Mesendoderm (in vitro differentiated cells): ENCODE measurements around the gene SLAIN2.

ENCODE experiments used
- DNase-seq: peaks from one replicate; pipeline ENCODE4 v3.0.0; 2013
- H2AK5ac ChIP-seq: 2 replicates; pipeline ENCODE4 v1.6.1; 2013; ENCODE audit warnings: low read length, inconsistent platforms
- H2BK120ac ChIP-seq: 2 replicates; pipeline ENCODE4 v1.6.1; 2013; ENCODE audit warnings: low read depth, mild to moderate bottlenecking, low read length, moderate library complexity, mixed read lengths
- H2BK15ac ChIP-seq: replicated peaks from 2 replicates; pipeline ENCODE4 v1.6.1; 2013; ENCODE audit warnings: low read depth, mild to moderate bottlenecking, moderate library complexity
- H2BK5ac ChIP-seq: 2 replicates; pipeline ENCODE4 v1.6.1; 2013; ENCODE audit warnings: low read length, inconsistent platforms
- H3K18ac ChIP-seq: 2 replicates; pipeline ENCODE4 v1.6.1; 2013; ENCODE audit warnings: mild to moderate bottlenecking, low read length, mixed read lengths
- H3K23ac ChIP-seq: one replicate; pipeline ENCODE4 v1.6.1; 2013; ENCODE audit warnings: low read length
- H3K27ac ChIP-seq: 2 replicates; pipeline ENCODE4 v1.5.1; 2013; ENCODE audit warnings: low read depth, mild to moderate bottlenecking, inconsistent platforms, low read length, moderate library complexity
- H3K27me3 ChIP-seq: 2 replicates; pipeline ENCODE4 v1.6.1; 2013; ENCODE audit warnings: low read length, control low read depth, mild to moderate bottlenecking, inconsistent platforms; ENCODE audit not compliant: insufficient read depth, poor library complexity
- H3K36me3 ChIP-seq: 2 replicates; pipeline ENCODE4 v1.6.1; 2013; ENCODE audit warnings: low read length, inconsistent platforms; ENCODE audit not compliant: control insufficient read depth, insufficient read depth
- H3K4ac ChIP-seq: one replicate; pipeline ENCODE4 v1.6.1; 2013; ENCODE audit warnings: low read depth, mild to moderate bottlenecking, low read length, moderate library complexity
- H3K4me1 ChIP-seq: 2 replicates; pipeline ENCODE4 v1.6.1; 2013; ENCODE audit warnings: low read depth, low read length, inconsistent platforms; ENCODE audit not compliant: control insufficient read depth
- H3K4me2 ChIP-seq: 2 replicates; pipeline ENCODE4 v1.6.1; 2013; ENCODE audit warnings: low read length
- H3K4me3 ChIP-seq: 2 replicates; pipeline ENCODE4 v1.5.1; 2013; ENCODE audit warnings: mild to moderate bottlenecking, low read length
- H3K56ac ChIP-seq: one replicate; pipeline ENCODE4 v1.6.1; 2013; ENCODE audit warnings: low read length
- H3K79me1 ChIP-seq: 2 replicates; pipeline ENCODE4 v1.6.1; 2013; ENCODE audit warnings: low read length, inconsistent platforms
- H3K79me2 ChIP-seq: 2 replicates; pipeline ENCODE4 v1.6.1; 2013; ENCODE audit warnings: mild to moderate bottlenecking, low read length; ENCODE audit not compliant: control insufficient read depth, insufficient read depth
- H3K9ac ChIP-seq: 2 replicates; pipeline ENCODE4 v1.6.1; 2013; ENCODE audit warnings: low read length, inconsistent platforms
- H4K5ac ChIP-seq: one replicate; pipeline ENCODE4 v1.6.1; 2013; ENCODE audit warnings: low read length
- H4K8ac ChIP-seq: one replicate; pipeline ENCODE4 v1.6.1; 2013; ENCODE audit warnings: low read depth, mild to moderate bottlenecking, control low read depth, low read length, moderate library complexity
- WGBS: extraction: QIAGEN DNeasy Blood & Tissue Kit; methylation state at CpG from one replicate; pipeline ENCODE4 v1.1.7; 2013; ENCODE audit warnings: low lambda C conversion rate, missing lambda C conversion rate; ENCODE audit not compliant: insufficient coverage; ENCODE audit errors: extremely low coverage; 5-methylcytosine and 5-hydroxymethylcytosine counted together

Gene SLAIN2

DNA sequence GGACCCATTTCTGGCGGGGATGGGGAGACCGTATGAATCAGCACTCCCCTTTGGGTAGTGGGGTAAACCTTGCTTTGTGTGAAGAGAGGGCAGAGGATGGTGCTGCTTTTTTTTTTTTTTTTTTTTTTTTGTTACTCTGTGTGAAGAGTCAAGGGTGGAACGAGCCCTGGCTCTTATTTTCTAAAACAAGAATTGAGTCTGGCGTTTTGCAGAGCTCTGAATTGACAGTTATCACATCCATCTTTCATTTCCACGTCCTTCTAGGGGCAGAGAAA lies 1.2 kb downstream of the SLAIN2 start:
- Histone ChIP-seq H2AK5ac (no peak overlapping the region), H3K79me2 (peaks cover 49% of the 10 kb centered on the region), H2BK5ac (no peak overlapping the region), H3K27me3 (no peaks in the 10 kb centered on the region), H3K4me3 (peak overlapping the region; percentile 96), H3K9ac (peak overlapping the region; percentile 95), H2BK15ac (no peak overlapping the region), H3K36me3 (no peaks in the 10 kb centered on the region), H3K56ac (peak overlapping the region; percentile 95), H3K79me1 (peaks cover 8% of the 10 kb centered on the region), H4K5ac (no peak overlapping the region), H3K23ac (no peak overlapping the region), H3K18ac (no peak overlapping the region), H3K4me2 (peak overlapping the region; percentile 95), H3K4me1 (no peaks in the 10 kb centered on the region), H3K4ac (no peak overlapping the region), H4K8ac (no peak overlapping the region), H3K27ac (no peak overlapping the region), H2BK120ac (no peak overlapping the region)
- no peak for DNase-seq
- WGBS, result no CpG with 5 or more reads among the region's 5 CpGs

DNA sequence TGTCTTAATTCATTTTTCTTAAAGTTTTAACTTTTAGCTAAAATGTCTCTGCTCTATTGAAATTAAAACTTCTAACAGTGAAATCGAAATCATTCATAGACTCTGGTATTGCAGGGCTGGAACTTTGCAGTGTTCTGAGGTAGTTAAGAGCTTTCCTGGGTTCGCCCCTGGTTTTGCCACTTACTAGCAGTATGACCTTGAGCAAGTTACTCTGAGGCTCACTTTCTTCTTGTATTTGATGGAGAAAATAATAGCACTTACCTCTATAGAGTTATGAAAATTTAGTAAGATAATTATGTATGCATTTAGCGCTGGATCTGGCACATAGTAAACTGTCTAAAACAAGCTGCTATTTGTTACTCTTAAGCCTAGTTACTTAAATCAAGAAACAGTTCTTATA lies 1.7 kb downstream of the SLAIN2 start:
- Histone ChIP-seq H3K27me3 (no peaks in the 10 kb centered on the region), H3K4me3 (no peak overlapping the region), H4K8ac (no peak overlapping the region), H3K56ac (no peak overlapping the region), H3K9ac (no peak overlapping the region), H3K36me3 (no peaks in the 10 kb centered on the region), H4K5ac (no peak overlapping the region), H2BK15ac (no peak overlapping the region), H3K23ac (no peak overlapping the region), H2BK5ac (no peak overlapping the region), H3K18ac (no peak overlapping the region), H3K4me1 (no peaks in the 10 kb centered on the region), H3K4me2 (no peak overlapping the region), H3K4ac (no peak overlapping the region), H3K27ac (no peak overlapping the region), H3K79me1 (peaks cover 10% of the 10 kb centered on the region), H3K79me2 (peaks cover 53% of the 10 kb centered on the region), H2BK120ac (no peak overlapping the region), H2AK5ac (no peak overlapping the region)
- no peak for DNase-seq
- WGBS, result no CpG with 5 or more reads among the region's 3 CpGs

- Histone ChIP-seq H3K4me1 (no peaks in the 10 kb centered on the region), H2BK120ac (no peak overlapping the region), H3K4me2 (no peak overlapping the region), H4K5ac (no peak overlapping the region), H3K27me3 (no peaks in the 10 kb centered on the region), H3K79me2 (peaks cover 56% of the 10 kb centered on the region), H2BK15ac (no peak overlapping the region), H3K4me3 (no peak overlapping the region), H2BK5ac (no peak overlapping the region), H3K27ac (no peak overlapping the region), H3K56ac (no peak overlapping the region), H3K36me3 (no peaks in the 10 kb centered on the region), H2AK5ac (no peak overlapping the region), H4K8ac (no peak overlapping the region), H3K9ac (peak overlapping the region; percentile 24), H3K23ac (no peak overlapping the region), H3K4ac (no peak overlapping the region), H3K79me1 (peaks cover 10% of the 10 kb centered on the region), H3K18ac (no peak overlapping the region)
- WGBS, result no CpG with 5 or more reads among the region's 1 CpG
- DNase-seq, result no peak
Measured at GRCh38 chr4:48343551-48343950, 2.2 kb downstream of the SLAIN2 start.

DNA sequence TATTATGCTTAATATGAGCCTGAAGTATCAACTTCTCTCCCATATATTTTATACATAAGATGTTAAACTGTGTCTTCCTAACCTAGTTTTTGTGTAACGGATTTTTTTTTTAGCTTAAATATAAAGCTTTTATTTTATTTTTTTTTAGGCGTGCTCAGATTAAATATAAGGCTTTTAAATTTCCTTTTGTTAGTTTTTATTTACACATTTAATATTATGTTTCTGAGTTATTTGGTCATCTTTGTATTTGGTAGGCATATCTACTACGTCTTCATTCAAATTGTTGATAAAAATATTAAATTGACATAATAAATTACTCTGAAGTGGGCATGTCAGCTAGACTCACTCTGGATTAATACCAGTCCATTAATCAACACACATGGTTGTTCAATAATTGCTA lies 4.2 kb downstream of the SLAIN2 start:
- H3K4me1 ChIP-seq, result no peaks in the 10 kb centered on the region
- no peak overlapping the region for H3K9ac ChIP-seq

DNA sequence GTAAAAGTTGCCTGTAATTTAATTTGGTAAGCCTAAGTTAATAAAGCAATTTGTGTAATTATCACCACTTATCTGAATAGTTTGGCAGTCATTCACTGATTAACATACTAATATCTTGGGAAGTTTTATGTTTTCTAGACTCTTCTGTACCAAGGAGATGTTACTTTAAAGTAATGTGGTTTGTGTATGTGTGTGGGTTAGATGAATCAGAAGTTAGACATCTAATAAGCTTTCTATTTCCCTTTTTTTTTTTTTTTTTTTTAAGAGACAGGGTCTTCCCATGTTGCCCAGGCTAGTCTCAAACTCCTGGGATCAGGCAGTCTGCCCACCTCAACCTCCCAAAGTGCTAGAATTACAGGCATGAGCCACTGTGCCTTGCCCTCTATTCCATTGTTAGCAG lies 5.3 kb downstream of the SLAIN2 start:
- H4K5ac ChIP-seq, result no peak overlapping the region
- no peak overlapping the region for H2BK5ac ChIP-seq
- no peak overlapping the region for H4K8ac ChIP-seq
- no peak overlapping the region for H3K4me3 ChIP-seq
- H3K79me2 ChIP-seq, result peaks cover 68% of the 10 kb centered on the region
- no peaks in the 10 kb centered on the region for H3K36me3 ChIP-seq
- H2BK15ac ChIP-seq, result no peak overlapping the region
- no peak overlapping the region for H3K56ac ChIP-seq
- no peak overlapping the region for H3K4ac ChIP-seq
- H2BK120ac ChIP-seq, result no peak overlapping the region
- H3K9ac ChIP-seq, result no peak overlapping the region
- no peaks in the 10 kb centered on the region for H3K4me1 ChIP-seq
- DNase-seq, result no peak
- no peak overlapping the region for H3K27ac ChIP-seq
- H3K27me3 ChIP-seq, result no peaks in the 10 kb centered on the region
- no peak overlapping the region for H3K18ac ChIP-seq
- no peak overlapping the region for H2AK5ac ChIP-seq
- H3K23ac ChIP-seq, result no peak overlapping the region
- peaks cover 10% of the 10 kb centered on the region for H3K79me1 ChIP-seq
- no peak overlapping the region for H3K4me2 ChIP-seq

More for the DNA sequence above, 4.2 kb downstream of the SLAIN2 start:
- Histone ChIP-seq H3K18ac (no peak overlapping the region), H3K27ac (no peak overlapping the region), H4K5ac (no peak overlapping the region), H2BK5ac (no peak overlapping the region), H3K4me2 (no peak overlapping the region), H3K79me2 (peaks cover 63% of the 10 kb centered on the region), H3K79me1 (peaks cover 10% of the 10 kb centered on the region), H3K23ac (no peak overlapping the region), H3K56ac (no peak overlapping the region), H2AK5ac (no peak overlapping the region), H4K8ac (no peak overlapping the region), H3K27me3 (no peaks in the 10 kb centered on the region), H3K4me3 (no peak overlapping the region), H2BK120ac (no peak overlapping the region), H3K4ac (no peak overlapping the region), H3K36me3 (no peaks in the 10 kb centered on the region), H2BK15ac (no peak overlapping the region)
- WGBS, result no CpG with 5 or more reads among the region's 3 CpGs
- DNase-seq, result no peak

GRCh38 chr4:48347282-48347921 lies 6.1 kb downstream of the SLAIN2 start:
- no peak overlapping the region for H3K4me3 ChIP-seq

More at GRCh38 chr4:48347282-48347921, 6.1 kb downstream of the SLAIN2 start:
- no peak overlapping the region for H3K9ac ChIP-seq
- H2BK15ac ChIP-seq, result no peak overlapping the region
- H4K8ac ChIP-seq, result no peak overlapping the region
- H3K36me3 ChIP-seq, result no peaks in the 10 kb centered on the region
- no peak overlapping the region for H2BK120ac ChIP-seq
- H3K4me2 ChIP-seq, result no peak overlapping the region
- H2BK5ac ChIP-seq, result no peak overlapping the region
- no peak overlapping the region for H3K4ac ChIP-seq
- no peak overlapping the region for H3K27ac ChIP-seq
- no peaks in the 10 kb centered on the region for H3K27me3 ChIP-seq
- H3K23ac ChIP-seq, result no peak overlapping the region
- H2AK5ac ChIP-seq, result no peak overlapping the region
- H3K79me2 ChIP-seq, result peaks cover 65% of the 10 kb centered on the region
- DNase-seq, result no peak
- H3K18ac ChIP-seq, result no peak overlapping the region
- peaks cover 6% of the 10 kb centered on the region for H3K79me1 ChIP-seq
- no peak overlapping the region for H4K5ac ChIP-seq
- H3K56ac ChIP-seq, result no peak overlapping the region
- no CpG with 5 or more reads among the region's 7 CpGs for WGBS
- H3K4me1 ChIP-seq, result no peaks in the 10 kb centered on the region
